ENCODE data around the gene PSME2. TPM values are rescaled to one million over a fixed set of nuclear protein-coding genes. Genes with fewer than 3 reads are reported as not detected.

Gene PSME2
- total and polyA plus RNA-seq, 2 of the 13 experiments (the other 11 are each of a cell fraction or from before 2014, with no cell fraction given) = 332 to 716 TPM

- TF ChIP-seq ZSCAN20 (CRISPR knock-in tag; IDR thresholded peaks at IDR 0.05; ENCODE audit: borderline replicate concordance) = peak; percentile 89; the same call in 1 of the 2 replicates
- no peak; the same call in 1 of the 2 replicates for TF ChIP-seq PRDM4 (CRISPR knock-in tag; IDR thresholded peaks at IDR 0.05; ENCODE audit: borderline replicate concordance)
- TF ChIP-seq SOX5 (CRISPR knock-in tag; IDR thresholded peaks at IDR 0.05; ENCODE audit: borderline replicate concordance) = peak; percentile 7
- TF ChIP-seq TBX2 (CRISPR knock-in tag; IDR thresholded peaks at IDR 0.05; ENCODE audit: borderline replicate concordance) = peak; percentile 62
- no peak for TF ChIP-seq SUZ12 (IDR thresholded peaks at IDR 0.05; ENCODE audit: low read depth, low read length)
- no peak for TF ChIP-seq HDAC1 (CRISPR knock-in tag; IDR thresholded peaks at IDR 0.05)
- TF ChIP-seq ZBTB1 (CRISPR knock-in tag; IDR thresholded peaks at IDR 0.05; ENCODE audit: borderline replicate concordance) = no peak
- TF ChIP-seq NBN (conservative IDR thresholded peaks at IDR 0.05) = no peak
- TF ChIP-seq ZNF672 (CRISPR knock-in tag; IDR thresholded peaks at IDR 0.05) = no peak
- TF ChIP-seq ZBTB7B (CRISPR knock-in tag; IDR thresholded peaks at IDR 0.05) = no peak
- TF ChIP-seq RARA (CRISPR knock-in tag; IDR thresholded peaks at IDR 0.05) = 0 out of 2 replicates have a peak, but pooled peaks have one; percentile 13
- TF ChIP-seq ARID5B (CRISPR knock-in tag; IDR thresholded peaks at IDR 0.05) = no peak; the same call in none of the 2 replicates
- TF ChIP-seq DBP (CRISPR knock-in tag; IDR thresholded peaks at IDR 0.05; ENCODE audit: not compliant biosample characterization) = peak; percentile 72
- 0 out of 2 replicates have a peak, but pooled peaks have one; percentile 42 for TF ChIP-seq ZNF552 (CRISPR knock-in tag; IDR thresholded peaks at IDR 0.05; ENCODE audit: borderline replicate concordance)
- TF ChIP-seq PPARG (CRISPR knock-in tag; conservative IDR thresholded peaks at IDR 0.05) = peak; percentile 16; the same call in 1 of the 2 replicates
- TF ChIP-seq DR1 (CRISPR knock-in tag; IDR thresholded peaks at IDR 0.05) = peak; percentile 12; the same call in 1 of the 2 replicates
Measured at GRCh38 chr14:24146978-24147760, 759 bp upstream of the PSME2 start, which contains the start of gene RNF31 (continued).
